Left colon (tissue), 2 donors: ENCODE measurements around the gene WTIP. TPM values are rescaled to one million over a fixed set of nuclear protein-coding genes. Genes with fewer than 3 reads are reported as not detected.
"Not testable (repeated sequence)": the region's sequence is repeated elsewhere in the genome, so short reads cannot be mapped to it uniquely, and the experiment has no call there.

Source experiments
- ATAC-seq: fragments of 200-7000 bp; cut with Tn5 transposase; one replicate; pipeline ENCODE4 v1.9.1; 2020; ENCODE audit warnings: mild to moderate bottlenecking, moderate library complexity
- DNase-seq, 2 donors: peaks; one replicate each; pipeline ENCODE4 v3.0.0-alpha.2; 2020
- intact Hi-C, 2 donors: fragments of 100-400 bp; cut with DNase I in 1 of 2; cut with micrococcal nuclease in 1 of 2; formaldehyde crosslinking; loops; one replicate each; pipeline versions ENCODE4 v1.11.2 to v1.14.0; 2022; cut with DNase I, micrococcal nuclease
- total RNA-seq, 2 donors: library from RNA; stranded (reverse); fragmentation: NEBNext Ultra II Directional; extraction: Animal tissue kit (Norgen Biotek cat#: 25700); gene quantifications; one replicate each; pipeline ENCODE4 v1.2.1, GENCODE V29; 2021
- donor health status: DM: no; HTN: no; CAD: no.
- donor health status: DM: yes; HTN: yes; CAD: no.

The WTIP gene
- total RNA-seq, 2 donors from 2014 or later, result 1.6 to 3.4 TPM

DNA sequence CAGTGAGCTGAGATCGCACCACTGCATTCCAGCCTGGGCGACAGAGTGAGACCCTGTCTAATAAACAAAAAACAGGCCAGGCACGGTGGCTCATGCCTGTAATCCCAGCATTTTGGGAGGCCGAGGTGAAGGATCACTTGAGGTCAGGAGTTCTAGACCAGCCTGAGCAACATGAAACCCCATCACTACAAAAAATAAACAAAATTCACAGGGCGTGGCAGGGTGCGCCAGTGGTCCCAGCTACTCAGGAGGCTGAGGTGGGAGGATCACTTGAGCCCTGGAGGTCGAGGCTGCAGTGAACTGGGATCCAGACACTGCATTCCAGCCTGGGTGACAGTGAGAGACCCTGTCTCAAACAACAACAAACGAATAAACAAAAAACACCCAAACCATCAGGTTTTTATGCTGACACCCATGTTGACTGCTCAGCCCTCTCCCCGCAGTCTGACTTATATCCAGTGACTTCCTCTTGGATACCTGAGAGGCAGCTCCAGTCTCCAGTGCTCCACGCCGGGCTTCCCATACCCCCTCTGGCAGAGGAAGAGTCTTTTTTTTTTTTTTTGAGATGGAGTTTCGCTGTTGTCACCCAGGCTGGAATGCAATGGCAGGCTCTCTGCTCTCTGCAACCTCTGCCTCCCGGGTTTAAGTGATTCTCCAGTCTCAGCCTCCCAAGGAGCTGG, 17.7 kb downstream of the WTIP start:
- intact Hi-C loops, result no loop called here
- no peak for ATAC-seq
- no peak for DNase-seq

DNA sequence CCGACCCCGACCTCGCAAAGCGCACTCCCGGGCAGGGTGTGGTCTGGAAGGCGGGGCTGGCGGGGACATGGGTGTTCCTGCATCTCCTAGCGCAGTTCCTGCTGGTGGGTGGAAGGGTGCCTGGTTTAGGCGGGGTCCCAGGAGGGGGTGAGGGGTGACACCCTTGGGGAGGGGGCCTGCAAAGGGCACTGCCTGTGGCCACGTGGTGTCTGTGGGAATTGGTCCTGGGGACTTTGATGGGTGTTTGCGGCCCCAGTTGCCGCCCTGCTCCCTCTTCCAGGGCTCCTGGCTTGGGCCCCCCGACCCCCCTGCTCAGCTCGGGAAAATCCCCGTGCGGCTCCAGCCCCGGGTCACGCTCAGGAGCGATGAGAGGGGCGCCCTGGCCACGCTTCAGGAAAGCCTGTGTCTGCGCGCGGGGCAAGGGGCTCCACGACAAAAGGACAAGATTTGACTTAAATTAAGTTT, 19.1 kb downstream of the WTIP start:
- DNase-seq, result no peak
- no peak for ATAC-seq
- intact Hi-C loops, result loop anchor here in 1 of 2 donors (5.0 kb wide), 1 partner anchor 212 kb away; no protein-coding TSS in a partner anchor

DNA sequence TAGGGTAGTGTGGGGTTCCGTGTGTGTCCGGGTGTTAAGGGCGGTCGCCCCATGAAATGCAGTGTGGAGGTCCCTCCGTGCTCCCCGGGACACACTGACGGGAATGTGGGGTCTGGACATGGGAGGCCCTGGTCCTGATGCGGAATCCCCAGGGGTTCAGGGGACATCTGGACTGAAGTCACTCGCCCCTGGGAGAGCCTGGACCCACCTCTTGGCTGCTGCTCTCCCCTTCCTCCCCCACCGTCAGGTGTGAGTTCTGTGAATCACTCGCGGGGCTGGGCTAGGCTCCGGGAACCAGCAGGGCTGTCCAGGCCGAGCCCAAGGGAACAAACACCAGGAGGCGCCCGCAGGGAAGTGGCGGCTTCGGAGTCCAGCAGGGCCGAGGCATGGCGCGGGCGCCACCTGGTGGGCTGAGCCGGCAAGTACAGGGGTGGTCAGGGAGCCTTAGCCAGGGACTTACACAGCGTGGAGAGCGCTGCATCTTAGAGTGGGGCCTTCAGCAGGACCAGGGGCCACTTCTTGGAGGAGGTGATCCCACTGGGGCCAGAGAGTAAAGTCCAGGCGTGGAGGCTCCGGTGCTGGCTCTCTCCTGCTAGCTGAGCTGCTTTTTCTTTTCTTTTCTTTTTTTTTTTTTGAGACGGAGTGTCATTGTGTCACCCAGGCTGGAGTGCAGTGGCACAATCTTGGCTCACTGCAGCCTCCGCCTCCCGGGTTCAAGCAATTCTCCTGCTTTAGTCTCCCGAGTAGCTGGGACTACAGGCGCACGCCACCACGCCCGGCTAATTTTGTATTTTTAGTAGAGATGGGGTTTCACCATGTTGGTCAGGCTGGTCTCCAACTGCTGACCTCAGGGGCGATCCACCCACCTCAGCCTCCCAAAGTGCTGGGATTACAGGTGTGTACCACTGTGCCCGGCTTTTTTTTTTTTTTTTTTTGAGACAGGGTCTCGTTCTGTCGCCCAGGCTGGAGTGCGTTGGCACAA, 20.1 kb downstream of the WTIP start:
- intact Hi-C loops, result loop anchor here in 1 of 2 donors (5.0 kb wide), 1 partner anchor 211 kb away; no protein-coding TSS in a partner anchor
- peak; percentile 83 to 92 for DNase-seq
- ATAC-seq, result peak; percentile 98

DNA sequence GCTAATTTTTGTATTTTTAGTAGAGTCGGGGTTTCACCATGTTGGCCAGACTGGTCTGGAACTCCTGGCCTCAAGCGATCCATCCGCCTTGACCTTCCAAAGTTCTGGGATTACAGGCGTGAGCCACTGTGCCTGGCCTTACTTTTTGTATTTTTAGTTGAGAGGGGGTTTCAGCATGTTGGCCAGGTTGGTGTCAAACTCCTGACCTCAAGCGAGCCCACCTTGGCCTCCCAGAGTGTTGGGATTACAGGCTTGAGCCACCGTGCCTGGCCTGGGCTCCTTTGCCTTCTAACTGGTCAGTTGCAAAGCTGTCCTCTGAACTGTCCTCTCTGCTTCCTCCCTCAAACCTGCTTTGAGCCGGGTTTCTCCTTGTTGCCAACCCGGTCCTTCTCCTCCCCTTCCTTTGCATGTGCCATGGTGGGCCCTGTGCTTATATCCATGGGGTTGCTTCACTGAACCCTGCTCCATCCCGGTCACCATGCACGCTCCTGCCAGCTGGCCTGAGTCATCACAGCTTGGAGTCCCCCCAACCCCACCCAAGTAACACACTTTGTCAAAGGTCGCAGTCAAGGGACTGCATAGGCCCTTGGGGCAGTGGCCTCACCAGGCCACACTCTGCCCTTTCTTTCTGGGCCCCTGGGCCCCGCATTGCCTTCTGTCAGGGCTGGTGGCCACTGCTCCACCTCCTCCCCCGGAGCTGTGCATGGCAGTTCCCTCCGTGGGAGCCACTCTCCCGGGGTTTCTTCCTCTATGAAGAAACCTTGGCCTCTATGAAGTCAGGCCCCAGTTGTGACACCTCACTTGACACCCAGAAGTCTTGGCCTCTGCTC, 21.2 kb downstream of the WTIP start:
- intact Hi-C loops, result loop anchor here in 1 of 2 donors (5.0 kb wide), 1 partner anchor 210 kb away; no protein-coding TSS in a partner anchor
- DNase-seq (no peak), ATAC-seq (no peak)

DNA sequence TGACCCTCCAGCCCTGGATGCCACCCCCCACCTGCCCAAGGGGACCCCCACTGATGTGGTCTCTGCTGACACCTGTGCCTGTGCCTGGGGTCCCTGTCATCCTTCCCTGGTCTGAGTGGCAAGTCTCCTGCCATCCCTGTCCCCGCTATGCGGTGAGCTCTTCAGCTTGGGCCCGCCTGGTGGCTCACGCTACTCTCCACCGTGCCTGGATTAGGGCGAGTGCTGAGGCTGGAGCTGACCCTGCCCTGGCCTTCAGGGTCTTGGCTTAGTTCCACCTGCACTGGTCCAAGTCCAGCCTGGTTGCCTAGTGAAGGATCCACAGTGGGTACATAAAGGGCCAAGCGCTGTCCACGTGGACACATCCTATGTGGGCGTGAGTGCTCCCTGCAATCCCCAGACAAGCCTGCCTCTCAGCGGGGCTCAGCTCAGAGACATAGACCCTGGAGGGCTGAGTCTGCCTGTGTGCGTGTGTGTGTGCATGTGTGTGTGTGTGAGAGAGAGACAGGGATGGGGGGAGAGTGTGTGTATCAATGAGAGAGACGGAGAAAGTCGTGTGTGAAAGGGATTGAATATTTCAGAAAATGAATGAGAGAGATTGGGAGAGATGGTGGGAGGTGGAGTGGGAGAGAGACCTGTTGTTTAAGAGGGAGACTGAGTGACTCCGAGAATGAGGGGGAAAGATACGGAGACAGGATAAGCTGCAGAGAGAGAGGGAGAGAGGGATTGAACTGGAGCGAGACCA, 22.1 kb downstream of the WTIP start:
- no peak for ATAC-seq
- DNase-seq, result no peak
- intact Hi-C loops, result loop anchor here in 1 of 2 donors (5.0 kb wide), 1 partner anchor 209 kb away; no protein-coding TSS in a partner anchor

DNA sequence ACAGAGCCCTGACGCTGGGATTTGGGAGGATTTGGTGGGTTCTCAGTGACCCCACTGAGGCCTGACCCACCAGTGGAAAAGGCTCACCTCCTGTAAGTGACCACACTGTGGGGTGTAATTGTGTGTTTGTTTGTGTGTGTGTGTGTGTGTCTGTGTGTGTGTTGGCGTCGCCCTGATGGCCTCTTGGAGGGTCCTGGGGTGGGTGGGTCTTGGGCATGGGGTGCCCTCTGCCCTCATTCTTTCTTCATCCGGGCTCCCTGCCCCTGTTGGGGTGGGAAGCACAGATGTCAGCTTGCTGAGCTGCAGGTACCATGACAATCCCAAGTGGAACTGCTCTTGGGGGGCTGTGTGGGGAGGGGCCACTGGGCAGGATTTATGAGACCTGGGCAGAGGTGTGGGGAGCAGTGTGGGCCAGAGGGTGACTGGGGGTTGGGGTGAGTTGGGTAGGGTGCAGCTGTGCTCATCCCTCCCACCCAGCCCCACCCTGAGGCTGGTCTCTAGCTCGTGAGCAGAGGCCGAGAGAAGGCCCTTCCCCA, 22.8 kb downstream of the WTIP start:
- DNase-seq (no peak), ATAC-seq (no peak)

DNA sequence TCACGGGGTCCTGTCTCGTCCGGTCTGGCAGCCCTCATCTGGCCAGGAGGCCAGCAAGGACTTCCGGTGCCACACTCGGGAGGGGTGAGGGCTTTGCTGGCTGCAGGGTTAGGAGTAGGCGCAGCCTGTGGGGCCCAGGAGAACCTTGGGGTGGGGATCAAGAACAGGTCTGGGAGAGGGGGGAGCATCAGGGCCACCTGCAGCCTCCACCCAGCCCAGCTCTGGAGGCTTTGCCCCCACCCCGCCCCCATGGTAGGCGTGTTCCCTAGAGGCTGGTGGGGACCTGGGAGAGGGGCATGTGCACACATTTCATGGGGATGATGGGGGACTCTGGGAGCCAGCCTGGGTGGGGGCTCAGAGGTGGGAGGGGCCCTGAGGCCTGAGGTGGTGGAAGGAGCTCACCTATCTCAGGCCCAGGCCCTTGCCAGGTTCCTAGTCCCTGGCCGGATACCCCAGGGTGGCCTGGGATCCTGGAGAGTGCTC, 23.3 kb downstream of the WTIP start:
- ATAC-seq, result no peak
- no peak for DNase-seq
- intact Hi-C loops, result loop anchor here in 1 of 2 donors (5.0 kb wide), 1 partner anchor 207 kb away; no protein-coding TSS in a partner anchor

More for the DNA sequence above, 22.8 kb downstream of the WTIP start:
- intact Hi-C loops, result loop anchor here in 1 of 2 donors (5.0 kb wide), 1 partner anchor 208 kb away; no protein-coding TSS in a partner anchor

DNA sequence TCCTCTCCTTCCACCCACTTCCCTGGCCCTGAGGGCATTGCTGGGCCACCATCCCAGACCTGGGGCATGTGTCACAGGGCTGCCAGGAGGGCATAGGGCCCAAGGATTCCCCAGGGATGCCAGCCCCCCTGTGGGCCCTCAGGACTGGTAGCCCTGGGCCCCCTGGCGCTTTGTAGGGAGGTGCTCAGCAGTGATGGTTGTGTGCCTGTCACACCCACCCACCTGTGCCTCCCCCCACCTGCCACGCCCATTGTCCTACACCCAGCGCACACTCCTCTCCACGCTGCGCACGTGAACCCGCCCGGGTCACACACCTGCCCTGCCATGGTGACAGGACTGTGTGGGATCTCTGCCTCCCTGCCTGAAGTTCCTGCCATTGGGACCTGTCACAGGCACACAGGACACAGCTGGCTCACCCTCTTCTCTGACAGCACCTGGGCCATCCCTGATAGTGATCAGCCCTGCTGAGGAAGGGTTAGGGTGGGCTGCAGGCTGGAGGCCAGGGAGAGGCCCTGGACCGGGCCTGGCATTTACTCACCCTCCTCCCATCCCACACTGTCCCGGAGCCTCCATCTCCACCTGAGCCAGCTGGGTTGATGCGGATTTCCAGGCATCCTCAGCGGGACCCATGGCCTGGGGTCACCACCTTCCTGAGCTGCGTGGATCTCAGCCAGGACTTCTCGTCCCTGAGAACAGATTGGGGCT, 23.9 kb downstream of the WTIP start:
- ATAC-seq (no peak), DNase-seq (no peak)
- intact Hi-C loops, result no loop called here

DNA sequence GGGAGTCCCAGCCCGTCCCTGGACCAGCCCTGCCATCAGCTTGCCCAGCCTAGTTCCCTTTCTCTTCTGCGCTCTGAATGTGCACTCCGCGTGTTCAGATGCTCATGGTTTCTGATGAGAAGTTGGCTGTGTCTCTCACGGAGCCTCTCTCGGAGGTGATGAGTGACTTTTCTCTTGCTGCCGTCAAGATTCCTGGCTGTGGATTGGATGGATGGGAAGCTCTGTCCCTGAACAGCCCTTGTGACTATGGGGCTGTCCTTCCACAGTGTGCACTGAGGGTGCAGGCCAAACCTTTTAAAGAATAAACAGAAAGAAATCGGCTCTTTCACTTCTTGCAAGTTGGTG, 24.4 kb downstream of the WTIP start:
- DNase-seq, result no peak
- no peak for ATAC-seq
- intact Hi-C loops, result no loop called here

DNA sequence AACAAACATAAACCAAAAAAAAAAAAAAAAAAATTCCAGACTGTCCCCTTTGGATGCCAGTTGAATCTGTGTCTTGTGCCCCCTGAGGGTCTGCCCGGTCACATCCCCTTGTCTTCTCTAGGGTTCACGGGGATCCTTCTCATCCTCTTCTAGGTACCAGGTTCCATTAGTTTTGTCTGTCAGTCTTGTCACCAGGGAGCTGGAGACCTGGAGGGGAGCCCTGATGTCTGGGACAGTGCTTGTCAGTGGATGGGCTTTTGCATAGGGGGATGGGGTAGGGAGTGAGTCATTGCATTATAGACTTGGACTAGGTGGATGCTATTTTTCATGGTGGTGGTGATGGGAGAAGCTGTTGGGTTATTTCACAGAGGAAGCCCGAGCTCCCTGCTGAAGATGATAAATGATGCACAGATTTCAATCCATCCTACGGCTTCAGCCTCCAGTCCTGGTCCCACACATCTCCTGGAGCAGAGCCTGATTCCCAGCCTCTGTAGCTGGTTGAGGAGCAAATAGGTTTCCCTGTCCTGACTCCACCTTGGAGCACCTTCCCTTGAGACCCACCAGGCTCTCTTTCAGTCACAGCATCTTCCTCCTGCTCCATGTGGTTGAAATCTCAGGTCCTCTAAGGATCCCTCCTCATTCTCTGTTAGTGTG, 26.0 kb downstream of the WTIP start:
- ATAC-seq (no peak), DNase-seq (no peak)
- intact Hi-C loops, result no loop called here

DNA sequence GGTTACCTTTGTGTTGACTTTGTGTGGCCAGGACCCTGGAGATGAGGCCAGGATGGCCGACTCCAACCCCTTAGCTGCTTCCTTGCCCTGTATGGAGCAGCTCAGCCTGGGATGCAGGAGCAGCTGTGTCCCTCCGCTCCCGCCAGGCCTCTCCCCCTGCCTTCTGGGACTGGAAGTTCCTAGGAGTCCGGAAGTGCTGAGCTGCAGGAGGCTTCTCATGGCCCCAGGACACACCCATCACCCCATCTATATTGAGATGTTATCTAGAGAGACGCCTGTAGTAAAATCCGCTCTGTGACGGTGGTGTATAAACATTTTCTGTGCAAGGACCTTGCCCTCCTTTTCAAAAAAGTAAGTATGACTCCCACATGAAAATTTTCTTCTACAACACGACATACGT, 27.0 kb downstream of the WTIP start:
- ATAC-seq, result peak; percentile 46
- DNase-seq, result no peak
- intact Hi-C loops, result no loop called here

DNA sequence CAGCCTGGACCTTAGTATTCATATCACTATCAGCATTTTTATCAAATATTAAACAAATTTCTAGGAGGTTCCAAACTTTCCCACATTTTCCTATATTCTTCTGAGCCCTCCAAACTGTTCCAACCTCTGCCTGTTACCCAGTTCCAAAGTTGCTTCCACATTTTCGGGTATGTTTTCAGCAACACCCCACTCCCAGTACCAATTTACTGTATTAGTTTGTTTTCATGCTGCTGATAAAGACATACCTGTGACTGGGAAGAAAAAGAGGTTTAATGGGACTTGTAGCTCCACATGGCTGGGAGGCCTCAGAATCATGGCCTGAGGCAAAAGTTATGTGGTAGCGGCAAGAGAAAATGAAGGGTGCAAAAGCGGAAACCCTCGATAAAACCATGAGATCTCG, 29.3 kb downstream of the WTIP start:
- ATAC-seq, intact Hi-C loops, DNase-seq: not testable (repeated sequence)

DNA sequence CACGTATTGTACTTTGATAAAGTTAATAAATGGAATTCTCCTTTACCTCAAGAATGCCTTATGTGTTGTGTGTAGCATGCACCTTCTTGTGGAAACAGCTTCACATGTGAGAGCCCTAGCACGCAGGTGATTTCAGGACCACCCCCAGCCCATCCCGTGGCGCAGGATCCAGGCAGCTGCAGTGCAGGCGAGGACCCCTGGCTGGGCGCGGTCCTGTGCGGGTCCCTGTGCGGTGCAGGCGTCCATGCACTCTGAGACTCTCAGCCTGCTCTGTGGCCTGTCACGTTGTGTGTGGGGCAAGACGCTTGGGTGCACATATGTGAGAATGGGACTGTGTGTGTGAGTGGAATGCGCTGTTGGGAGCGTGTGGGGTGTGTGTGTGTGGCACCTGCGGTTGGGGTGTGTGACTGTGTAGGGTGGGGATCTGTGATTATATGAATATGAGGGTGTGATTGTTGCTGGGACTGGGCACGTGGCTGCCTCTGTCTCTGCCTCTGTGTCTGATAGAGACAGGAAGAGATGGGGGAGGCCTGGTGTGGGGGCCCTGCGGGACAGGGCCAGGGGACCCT, 30.8 kb downstream of the WTIP start:
- intact Hi-C loops, result no loop called here
- ATAC-seq (no peak), DNase-seq (no peak)

DNA sequence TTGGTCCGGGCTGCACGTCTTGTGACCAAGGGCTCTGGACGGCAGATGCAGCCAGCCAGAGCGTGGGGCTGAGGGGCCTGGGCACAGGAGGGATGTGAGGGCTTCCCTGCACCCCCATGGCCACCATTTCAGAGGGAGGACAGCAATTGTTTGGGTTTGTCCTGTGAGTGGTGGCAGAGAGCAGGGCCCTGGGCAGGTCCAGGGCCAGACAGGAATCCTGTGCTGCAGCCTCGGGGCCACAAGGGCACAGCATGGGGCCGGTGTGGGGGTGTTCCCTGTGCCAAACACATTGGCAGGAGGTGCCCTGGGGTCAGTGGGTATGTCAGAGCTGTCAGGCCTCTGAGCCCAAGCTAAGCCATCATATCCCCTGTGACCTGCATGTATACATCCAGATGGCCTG, 32.2 kb downstream of the WTIP start:
- ATAC-seq, result no peak
- DNase-seq, result no peak
- intact Hi-C loops, result no loop called here

DNA sequence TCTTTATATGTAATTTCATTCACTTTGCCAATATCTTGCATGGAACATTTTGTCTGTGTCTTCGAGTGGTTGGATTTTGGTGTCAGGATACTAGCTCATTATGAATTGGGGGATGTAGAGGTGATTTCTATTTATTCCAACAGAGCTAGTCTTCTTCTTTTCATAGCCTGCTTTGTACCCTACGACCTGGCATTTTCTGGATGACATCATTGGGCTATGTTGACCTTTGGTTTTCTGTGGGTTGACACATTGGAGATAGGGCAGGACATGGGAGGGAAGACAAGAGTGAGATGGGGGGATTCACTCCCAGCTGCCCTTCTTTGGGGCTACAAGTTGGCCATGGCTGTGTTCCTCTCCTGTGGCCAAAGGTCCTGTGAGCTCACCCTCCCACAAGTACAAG, 38.0 kb downstream of the WTIP start:
- intact Hi-C loops, result no loop called here
- ATAC-seq (no peak), DNase-seq (no peak)

DNA sequence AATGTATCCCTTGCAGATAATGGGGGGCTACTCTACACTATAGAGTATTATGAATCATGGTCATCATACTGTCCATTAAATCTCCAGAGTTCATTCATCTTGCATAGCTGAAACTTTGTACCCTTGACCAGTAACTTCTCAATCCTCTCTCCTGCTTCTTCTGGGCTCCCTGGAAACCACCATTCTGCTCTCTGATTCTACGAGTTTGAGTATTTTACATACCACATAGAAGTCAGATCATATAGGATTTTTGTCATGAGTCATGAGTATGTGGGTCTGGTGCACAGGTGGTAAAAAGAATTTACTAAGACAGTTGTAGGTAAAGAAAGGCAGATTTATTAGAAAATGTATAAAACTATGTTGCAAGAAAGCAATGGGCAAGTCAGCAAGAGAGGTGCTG, 41.9 kb downstream of the WTIP start:
- DNase-seq (no peak), ATAC-seq (no peak)
- intact Hi-C loops, result no loop called here
